ENCODE results near the gene COL18A1.
A peak's percentile ranks its signal among the peaks of the same experiment; 100 is the strongest.

Gene COL18A1

GRCh38 chr21:45363921-45364467, 41.0 kb upstream of the COL18A1 start:
- TF ChIP-seq, protein P1, sequence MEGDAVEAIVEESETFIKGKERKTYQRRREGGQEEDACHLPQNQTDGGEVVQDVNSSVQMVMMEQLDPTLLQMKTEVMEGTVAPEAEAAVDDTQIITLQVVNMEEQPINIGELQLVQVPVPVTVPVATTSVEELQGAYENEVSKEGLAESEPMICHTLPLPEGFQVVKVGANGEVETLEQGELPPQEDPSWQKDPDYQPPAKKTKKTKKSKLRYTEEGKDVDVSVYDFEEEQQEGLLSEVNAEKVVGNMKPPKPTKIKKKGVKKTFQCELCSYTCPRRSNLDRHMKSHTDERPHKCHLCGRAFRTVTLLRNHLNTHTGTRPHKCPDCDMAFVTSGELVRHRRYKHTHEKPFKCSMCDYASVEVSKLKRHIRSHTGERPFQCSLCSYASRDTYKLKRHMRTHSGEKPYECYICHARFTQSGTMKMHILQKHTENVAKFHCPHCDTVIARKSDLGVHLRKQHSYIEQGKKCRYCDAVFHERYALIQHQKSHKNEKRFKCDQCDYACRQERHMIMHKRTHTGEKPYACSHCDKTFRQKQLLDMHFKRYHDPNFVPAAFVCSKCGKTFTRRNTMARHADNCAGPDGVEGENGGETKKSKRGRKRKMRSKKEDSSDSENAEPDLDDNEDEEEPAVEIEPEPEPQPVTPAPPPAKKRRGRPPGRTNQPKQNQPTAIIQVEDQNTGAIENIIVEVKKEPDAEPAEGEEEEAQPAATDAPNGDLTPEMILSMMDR (IDR thresholded peaks at IDR 0.05; ENCODE audit: insufficient read depth, low read length, missing control alignments), result no peak
- ChIA-PET CTCF (interaction anchor here (0.6 to 1.6 kb wide), 7 partner anchors 16 to 71 kb away, joined by 3 to 5 read pairs (median 3); no protein-coding TSS in a partner anchor), POLR2A (interaction anchor here (0.7 to 1.0 kb wide), 3 partner anchors 16 to 76 kb away, joined by 3 to 5 read pairs (median 5); partner anchors contain the start of gene POFUT2)
- peak; percentile 93 for DNase-seq (ENCODE audit: low read depth, low spot score)
- no peak overlapping the region for H3K4me3 ChIP-seq (ENCODE audit: low read depth, low read length)

GRCh38 chr21:45364468-45365185, 40.3 kb upstream of the COL18A1 start:
- H3K4me3 ChIP-seq (ENCODE audit: low read depth, low read length), result no peak overlapping the region
- CTCF ChIA-PET, result interaction anchor here (0.6 to 1.6 kb wide), 6 partner anchors 22 to 72 kb away, joined by 3 to 5 read pairs (median 3); no protein-coding TSS in a partner anchor
- POLR2A ChIA-PET, result interaction anchor here (0.7 to 1.0 kb wide), 3 partner anchors 17 to 77 kb away, joined by 3 to 5 read pairs (median 5); partner anchors contain the start of gene POFUT2
- DNase-seq (ENCODE audit: low read depth, low spot score), result no peak
- TF ChIP-seq, protein P1 (IDR thresholded peaks at IDR 0.05; ENCODE audit: insufficient read depth, low read length, missing control alignments), result no peak

- H3K4me3 ChIP-seq (ENCODE audit: low read depth, low read length), result no peak overlapping the region
- POLR2A ChIA-PET, result no interaction called here
- CTCF ChIA-PET, result interaction anchor here (1.6 kb wide), 1 partner anchor 70 kb away, joined by 5 read pairs; no protein-coding TSS in a partner anchor
These were observed 39.8 kb upstream of the COL18A1 start for GRCh38 chr21:45365186-45365607.

GRCh38 chr21:45365608-45366241, 39.2 kb upstream of the COL18A1 start:
- ChIA-PET CTCF (no interaction called here), POLR2A (no interaction called here)
- no peak overlapping the region for H3K4me3 ChIP-seq (ENCODE audit: low read depth, low read length)
- DNase-seq (ENCODE audit: low read depth, low spot score), result peak; percentile 17
- TF ChIP-seq, protein P1 (IDR thresholded peaks at IDR 0.05; ENCODE audit: insufficient read depth, low read length, missing control alignments), result no peak

More at GRCh38 chr21:45365186-45365607, 39.8 kb upstream of the COL18A1 start:
- no peak for DNase-seq (ENCODE audit: low read depth, low spot score)
- TF ChIP-seq, protein P1 (IDR thresholded peaks at IDR 0.05; ENCODE audit: insufficient read depth, low read length, missing control alignments), result no peak

DNA sequence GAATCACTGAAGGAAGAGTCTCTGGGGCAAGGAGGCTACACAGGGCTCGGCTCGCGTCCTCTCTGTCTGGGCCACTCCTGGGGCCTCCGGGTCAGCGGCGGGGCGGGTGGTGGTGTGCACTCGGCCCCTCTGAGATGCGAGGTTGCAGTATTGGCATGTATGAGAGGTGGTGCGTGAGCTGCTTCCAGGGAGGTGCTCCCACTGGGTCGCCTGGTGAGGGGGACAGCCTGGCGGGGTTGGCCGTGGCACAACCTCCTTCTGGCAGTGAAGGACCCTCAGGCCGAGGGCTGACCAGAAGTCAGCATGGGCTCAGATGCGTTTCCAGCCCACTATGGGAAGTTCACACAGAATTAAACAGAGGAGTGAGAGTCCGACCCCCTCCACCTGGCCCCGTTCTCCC, 38.5 kb upstream of the COL18A1 start:
- POLR2A ChIA-PET, result no interaction called here
- H3K4me3 ChIP-seq (ENCODE audit: low read depth, low read length), result no peak overlapping the region
- CTCF ChIA-PET, result no interaction called here
- TF ChIP-seq, protein P1 (IDR thresholded peaks at IDR 0.05; ENCODE audit: insufficient read depth, low read length, missing control alignments), result no peak
- DNase-seq (ENCODE audit: low read depth, low spot score), result no peak

GRCh38 chr21:45366931-45367401, 38.0 kb upstream of the COL18A1 start:
- H3K4me3 ChIP-seq (ENCODE audit: low read depth, low read length), result no peak overlapping the region
- POLR2A ChIA-PET, result no interaction called here
- TF ChIP-seq, protein P1 (IDR thresholded peaks at IDR 0.05; ENCODE audit: insufficient read depth, low read length, missing control alignments), result no peak
- CTCF ChIA-PET, result interaction anchor here (0.6 kb wide), 1 partner anchor 74 kb away, joined by 3 read pairs; no protein-coding TSS in a partner anchor
- DNase-seq (ENCODE audit: low read depth, low spot score), result peak; percentile 38

Data from AG04449 (cell line).